A549 (cell line): ENCODE data around the gene DCP2. TPM values are rescaled to one million over a fixed set of nuclear protein-coding genes. Genes with fewer than 3 reads are reported as not detected.
A peak's percentile ranks its signal among the peaks of the same experiment; 100 is the strongest.

ENCODE experiments used
- ATAC-seq, 2 experiments: fragments of 200-7000 bp in 1 of 2; fragments of >200 bp in 1 of 2; cut with Nextera tagmentation in 1 of 2; cut with Tn5 transposase in 1 of 2; 3 replicates each; pipeline versions ENCODE4 v1.8.0 to v1.9.1; 2018 to 2020; ENCODE audit warnings: mild to moderate bottlenecking in 1 of 2, moderate library complexity in 1 of 2
- CTCF ChIA-PET: fragments of 300-600 bp; sonication (Branson Sonifier 250); formaldehyde crosslinking; extraction: SDS; loops from one replicate; lab custom pipeline; 2021; ENCODE audit warnings: antibody characterized with exemption, inconsistent platforms; lab: Yijun Ruan, JAX
- POLR2A ChIA-PET: fragments of 350-600 bp; formaldehyde crosslinking; extraction: SDS; loops from one replicate; lab custom pipeline; 2021; ENCODE audit warnings: antibody characterized with exemption, inconsistent platforms; lab: Yijun Ruan, JAX
- DNase-seq, 2 experiments: peaks; one replicate each; pipeline versions ENCODE4 v3.0.0 to v3.0.0-alpha.2; 2011 to 2016; ENCODE audit warnings: low read depth in 1 of 2, low spot score in 1 of 2
- FAIRE-seq: peaks from 2 replicates; lab custom pipeline; 2011; peaks lifted over from hg19 to GRCh38; lab: Jason Lieb, UNC
- H3K27ac ChIP-seq, 2 experiments: fragments of >200 bp; sonication (Bioruptor Twin); formaldehyde crosslinking; 3 replicates each; pipeline ENCODE4 v1.5.1; 2016 to 2017
- H3K4me1 ChIP-seq: fragments of >200 bp; sonication (Bioruptor Twin); formaldehyde crosslinking; 3 replicates; pipeline ENCODE4 v1.6.1; 2016
- H3K4me2 ChIP-seq: fragments of >200 bp; sonication (Bioruptor Twin); formaldehyde crosslinking; 3 replicates; pipeline ENCODE4 v1.6.1; 2016
- H3K4me3 ChIP-seq: fragments of >200 bp; sonication (Bioruptor Twin); formaldehyde crosslinking; 3 replicates; pipeline ENCODE4 v1.5.1; 2016
- H3K9me3 ChIP-seq: fragments of >200 bp; sonication (Bioruptor Twin); formaldehyde crosslinking; 3 replicates; pipeline ENCODE4 v1.6.1; 2016
- BHLHE40 ChIP-seq: IDR thresholded peaks from 2 replicates; pipeline ENCODE4 v1.6.1; 2012; ENCODE audit warnings: low read depth, low read length, inconsistent platforms
- CBX8 ChIP-seq: fragments of 200-600 bp; sonication (generic); IDR thresholded peaks from 2 replicates; pipeline ENCODE4 v1.6.1; 2016
- CHD2 ChIP-seq: fragments of 150-350 bp; IDR thresholded peaks from 2 replicates; pipeline ENCODE4 v1.6.1; 2014; ENCODE audit warnings: low read length; ENCODE audit not compliant: partially characterized antibody
- CHD4 ChIP-seq: fragments of 200-600 bp; sonication (generic); IDR thresholded peaks from 2 replicates; pipeline ENCODE4 v1.6.1; 2016; ENCODE audit warnings: antibody characterized with exemption, mild to moderate bottlenecking, borderline replicate concordance
- EHF ChIP-seq: fragments of 250-450 bp; sonication (Bioruptor Pico); IDR thresholded peaks from 2 replicates; pipeline ENCODE4 v1.5.0; 2020; ENCODE audit warnings: mild to moderate bottlenecking
- EHMT2 ChIP-seq: fragments of 200-600 bp; sonication (generic); IDR thresholded peaks from 2 replicates; pipeline ENCODE4 v1.6.1; 2016; ENCODE audit warnings: antibody characterized with exemption, low read depth, mild to moderate bottlenecking, moderate library complexity
- EP300 ChIP-seq, 2 experiments: fragments of >200 bp; sonication (Bioruptor Twin); formaldehyde crosslinking; IDR thresholded peaks; 2 replicates in 1 of 2; 3 replicates in 1 of 2; pipeline ENCODE4 v1.6.1; 2016 to 2017
- FOXS1 ChIP-seq: fragments of 250-450 bp; sonication (Bioruptor Pico); IDR thresholded peaks from 2 replicates; pipeline ENCODE4 v1.5.0; 2020; ENCODE audit warnings: mild to moderate bottlenecking, moderate library complexity
- HOXB5 ChIP-seq: fragments of 250-450 bp; sonication (Bioruptor Pico); IDR thresholded peaks from 2 replicates; pipeline ENCODE4 v1.5.0; 2020; ENCODE audit warnings: mild to moderate bottlenecking, moderate library complexity
- KDM1A ChIP-seq: fragments of 200-600 bp; sonication (generic); IDR thresholded peaks from 2 replicates; pipeline ENCODE4 v1.6.1; 2016; ENCODE audit warnings: low read depth, mild to moderate bottlenecking
- KDM5A ChIP-seq: fragments of 200-600 bp; sonication (generic); IDR thresholded peaks from 2 replicates; pipeline ENCODE4 v1.6.1; 2016; ENCODE audit warnings: antibody characterized with exemption, mild to moderate bottlenecking
- MAFK ChIP-seq: fragments of 450-650 bp; IDR thresholded peaks from 2 replicates; pipeline ENCODE4 v1.6.1; 2014; ENCODE audit not compliant: partially characterized antibody
- MAZ ChIP-seq: fragments of 150-350 bp; IDR thresholded peaks from 2 replicates; pipeline ENCODE4 v1.6.1; 2014; ENCODE audit warnings: antibody characterized with exemption, low read depth, low read length, borderline replicate concordance
- MYC ChIP-seq: IDR thresholded peaks from 2 replicates; pipeline ENCODE4 v1.6.1; 2012; ENCODE audit warnings: mild to moderate bottlenecking, inconsistent platforms, low read length, improper control_type of control experiment, borderline replicate concordance
- NFE2L2 ChIP-seq: fragments of 150-350 bp; conservative IDR thresholded peaks from 2 replicates; pipeline ENCODE4 v1.6.1; 2014; ENCODE audit warnings: low read length
- NR3C1 ChIP-seq: fragments of >200 bp; sonication (Bioruptor Twin); formaldehyde crosslinking; IDR thresholded peaks from 3 replicates; pipeline ENCODE4 v1.6.1; 2017
- RAD21 ChIP-seq, 2 experiments: fragments of >200 bp in 1 of 2; sonication (Bioruptor Twin) in 1 of 2; formaldehyde crosslinking in 1 of 2; IDR thresholded peaks in 1 of 2; conservative IDR thresholded peaks in 1 of 2; 2 replicates in 1 of 2; 3 replicates in 1 of 2; pipeline ENCODE4 v1.6.1; 2012 to 2018; ENCODE audit warnings: inconsistent platforms in 1 of 2
- RFX5 ChIP-seq: fragments of 450-650 bp; IDR thresholded peaks from 2 replicates; pipeline ENCODE4 v1.7.1; 2014; ENCODE audit warnings: antibody characterized with exemption, mild to moderate bottlenecking, moderate library complexity
- ZSCAN20 ChIP-seq: fragments of 250-450 bp; sonication (Bioruptor Pico); IDR thresholded peaks from 2 replicates; pipeline ENCODE4 v1.8.0; 2022; ENCODE audit warnings: mild to moderate bottlenecking, moderate library complexity
- WGBS: methylation state at CpG from one replicate; pipeline ENCODE4 v1.1.6; 2017; ENCODE audit errors: missing lambda C conversion rate; 5-methylcytosine and 5-hydroxymethylcytosine counted together
- polyA plus RNA-seq, 4 experiments: library from polyadenylated mRNA; depleted of rRNA in 3 of 4; stranded (reverse); fragments of >200 nt; fragmentation: RNase III in 1 of 4; extraction: RNeasy Plus Mini Kit Qiagen cat#74134 plus additional on column Dnase treatment in 1 of 4; gene quantifications; 2 replicates in 3 of 4; 3 replicates in 1 of 4; pipeline ENCODE4 v1.2.3, GENCODE V29; 2011 to 2017
- TF ChIP-seq, protein P1 (sequence below): IDR thresholded peaks from 2 replicates; pipeline ENCODE4 v1.6.1; 2012
- TF ChIP-seq, protein P2 (sequence below): IDR thresholded peaks from 2 replicates; pipeline ENCODE4 v1.6.1; 2012
- TF ChIP-seq, protein P3 (sequence below): fragments of 250-450 bp; sonication (Bioruptor Pico); IDR thresholded peaks from 2 replicates; pipeline ENCODE4 v1.5.0; 2020; ENCODE audit warnings: low read depth, mild to moderate bottlenecking, moderate library complexity
- TF ChIP-seq, protein P4 (sequence below): fragments of >200 bp; sonication (Bioruptor Twin); formaldehyde crosslinking; IDR thresholded peaks from 2 replicates; pipeline ENCODE4 v1.6.1; 2016
- TF ChIP-seq, protein P5 (sequence below): IDR thresholded peaks from 2 replicates; pipeline ENCODE4 v1.6.1; 2012; ENCODE audit warnings: low read depth, borderline replicate concordance

The DCP2 gene
- polyA plus RNA-seq, 2 of the 4 experiments (the other 2 are of a cell fraction) = 7.2 to 16.1 TPM

DNA sequence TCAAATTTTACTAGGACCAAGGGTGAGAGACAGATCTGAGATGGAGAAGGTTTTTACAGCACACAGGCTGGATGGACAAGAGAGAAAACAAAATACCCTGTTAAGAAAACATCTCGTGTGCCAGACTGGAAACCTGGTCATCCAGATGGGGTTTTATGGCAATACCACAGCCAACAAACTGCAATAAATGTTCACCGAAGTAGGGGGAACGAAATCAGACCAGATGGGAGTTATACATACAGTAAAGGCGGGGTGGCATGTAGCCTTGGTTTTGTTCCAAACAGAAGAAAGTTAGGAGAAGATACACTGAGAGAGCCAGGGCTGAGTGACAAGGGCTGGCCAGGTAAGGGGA lies 63.3 kb downstream of the DCP2 start:
- no peak overlapping the region for H3K27ac ChIP-seq
- WGBS = 55% methylated on average over 4 of the region's 4 CpGs
- TF ChIP-seq CHD4 = no peak
- no peak for TF ChIP-seq ZSCAN20 (CRISPR knock-in tag)
- TF ChIP-seq, all 56 proteins: peak for 0
- Histone ChIP-seq H3K9me3 (no peaks in the 10 kb centered on the region), H3K4me3 (no peak overlapping the region), H3K4me2 (no peak overlapping the region), H3K4me1 (no peaks in the 10 kb centered on the region)
- ATAC-seq = no peak
- DNase-seq = no peak
- FAIRE-seq = no peak
- POLR2A ChIA-PET = no interaction called here
- CTCF ChIA-PET = no interaction called here

DNA sequence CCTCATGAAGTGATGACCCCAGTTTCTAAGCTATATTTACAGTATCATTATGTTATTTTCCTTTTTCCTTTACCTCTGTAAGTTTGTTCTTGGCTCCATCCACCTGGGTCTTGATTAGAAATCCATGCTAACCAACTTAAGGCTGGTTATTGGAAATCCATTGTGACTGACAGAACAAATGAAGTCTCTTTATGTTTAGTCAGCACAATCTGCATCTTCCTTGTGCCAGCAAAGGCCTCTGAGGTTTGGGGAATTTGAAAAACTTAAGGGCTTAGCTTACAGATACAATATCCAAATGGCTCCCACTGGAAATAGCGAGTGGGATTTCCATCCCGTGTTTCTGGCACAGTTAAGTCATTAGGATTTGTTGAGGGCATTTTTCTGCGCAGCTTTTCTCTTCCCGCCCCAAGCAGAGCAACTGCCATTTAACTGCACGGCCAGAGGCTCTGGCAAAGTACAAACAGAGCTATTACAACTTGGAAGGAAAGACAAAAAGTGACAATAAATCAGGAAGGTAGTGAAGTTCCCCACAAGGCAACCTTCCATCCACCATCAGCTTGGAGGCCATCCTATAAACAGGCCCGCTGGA lies 64.2 kb downstream of the DCP2 start:
- CTCF ChIA-PET = interaction anchor here (1.6 kb wide), 1 partner anchor 18 kb away, joined by 3 read pairs; no protein-coding TSS in a partner anchor
- no peak overlapping the region for H3K27ac ChIP-seq
- ATAC-seq (no peak), FAIRE-seq (no peak), DNase-seq (no peak)
- 58% methylated on average over 6 of the region's 6 CpGs for WGBS
- TF ChIP-seq, protein P1, sequence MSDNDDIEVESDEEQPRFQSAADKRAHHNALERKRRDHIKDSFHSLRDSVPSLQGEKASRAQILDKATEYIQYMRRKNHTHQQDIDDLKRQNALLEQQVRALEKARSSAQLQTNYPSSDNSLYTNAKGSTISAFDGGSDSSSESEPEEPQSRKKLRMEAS = no peak
- TF ChIP-seq MAFK = peak; percentile 89
- TF ChIP-seq, protein P2, sequence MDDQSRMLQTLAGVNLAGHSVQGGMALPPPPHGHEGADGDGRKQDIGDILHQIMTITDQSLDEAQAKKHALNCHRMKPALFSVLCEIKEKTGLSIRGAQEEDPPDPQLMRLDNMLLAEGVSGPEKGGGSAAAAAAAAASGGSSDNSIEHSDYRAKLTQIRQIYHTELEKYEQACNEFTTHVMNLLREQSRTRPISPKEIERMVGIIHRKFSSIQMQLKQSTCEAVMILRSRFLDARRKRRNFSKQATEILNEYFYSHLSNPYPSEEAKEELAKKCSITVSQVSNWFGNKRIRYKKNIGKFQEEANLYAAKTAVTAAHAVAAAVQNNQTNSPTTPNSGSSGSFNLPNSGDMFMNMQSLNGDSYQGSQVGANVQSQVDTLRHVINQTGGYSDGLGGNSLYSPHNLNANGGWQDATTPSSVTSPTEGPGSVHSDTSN = no peak
- no peak for TF ChIP-seq CHD2
- H3K9me3 ChIP-seq = no peaks in the 10 kb centered on the region
- no peaks in the 10 kb centered on the region for H3K4me1 ChIP-seq
- POLR2A ChIA-PET = no interaction called here
- H3K4me2 ChIP-seq = no peak overlapping the region
- H3K4me3 ChIP-seq = no peak overlapping the region

DNA sequence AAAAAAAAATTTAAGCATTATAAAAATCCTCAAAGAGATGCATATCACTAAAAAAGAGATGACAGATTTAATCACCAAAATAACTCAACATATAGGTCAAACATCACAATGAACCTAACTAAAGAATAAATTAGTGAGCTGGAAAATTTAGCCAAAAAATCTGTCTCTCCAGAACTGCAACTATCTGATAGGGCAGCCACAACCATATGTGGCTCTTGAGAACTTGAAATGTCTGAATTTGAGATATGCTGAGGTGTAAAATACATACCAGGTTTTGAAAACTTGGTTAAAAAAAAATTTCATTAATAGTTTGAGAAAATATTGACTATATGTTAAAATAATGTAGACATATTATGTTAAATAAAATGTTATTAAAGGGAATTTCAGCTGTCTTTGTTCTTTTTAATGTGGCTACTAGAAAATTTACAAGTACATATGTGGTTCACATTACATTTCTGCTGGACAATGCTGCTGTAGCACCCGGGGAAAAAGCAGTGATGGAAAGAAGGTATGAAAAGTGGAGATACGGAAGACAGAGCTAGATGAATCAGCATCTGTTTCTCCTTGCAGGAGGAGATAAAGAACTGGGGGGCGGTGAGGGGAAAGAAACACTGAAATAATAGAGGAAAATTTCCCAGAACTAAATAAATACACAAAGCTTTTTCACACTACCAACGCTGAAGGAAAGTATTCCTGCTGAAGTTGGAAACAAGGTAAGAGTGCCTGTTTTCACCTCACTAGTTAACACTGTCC lies 66.1 kb downstream of the DCP2 start:
- CTCF ChIA-PET = interaction anchor here (1.1 kb wide), 1 partner anchor 168 kb away, joined by 4 read pairs; no protein-coding TSS in a partner anchor
- ATAC-seq = no peak
- Histone ChIP-seq H3K9me3 (no peaks in the 10 kb centered on the region), H3K4me1 (peaks cover 11% of the 10 kb centered on the region; the same call in 2 of the 3 replicates), H3K27ac (no peak overlapping the region), H3K4me2 (no peak overlapping the region), H3K4me3 (no peak overlapping the region)
- TF ChIP-seq CBX8 (no peak), NR3C1 (no peak), EHF (CRISPR knock-in tag) (no peak), EHMT2 (no peak), MYC (no peak), CHD4 (no peak), NFE2L2 (no peak), FOXS1 (no peak), BHLHE40 (no peak), MAZ (no peak), KDM5A (no peak), EP300 (IDR thresholded peaks at IDR 0.05) (no peak), RAD21 (conservative IDR thresholded peaks at IDR 0.05 in 1 of 2, IDR thresholded peaks at IDR 0.05 in 1 of 2) (no peak), RFX5 (no peak), KDM1A (no peak), CHD2 (no peak), HOXB5 (CRISPR knock-in tag) (no peak)
- TF ChIP-seq, protein P3, sequence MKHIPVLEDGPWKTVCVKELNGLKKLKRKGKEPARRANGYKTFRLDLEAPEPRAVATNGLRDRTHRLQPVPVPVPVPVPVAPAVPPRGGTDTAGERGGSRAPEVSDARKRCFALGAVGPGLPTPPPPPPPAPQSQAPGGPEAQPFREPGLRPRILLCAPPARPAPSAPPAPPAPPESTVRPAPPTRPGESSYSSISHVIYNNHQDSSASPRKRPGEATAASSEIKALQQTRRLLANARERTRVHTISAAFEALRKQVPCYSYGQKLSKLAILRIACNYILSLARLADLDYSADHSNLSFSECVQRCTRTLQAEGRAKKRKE (CRISPR knock-in tag) = no peak
- TF ChIP-seq, protein P4, sequence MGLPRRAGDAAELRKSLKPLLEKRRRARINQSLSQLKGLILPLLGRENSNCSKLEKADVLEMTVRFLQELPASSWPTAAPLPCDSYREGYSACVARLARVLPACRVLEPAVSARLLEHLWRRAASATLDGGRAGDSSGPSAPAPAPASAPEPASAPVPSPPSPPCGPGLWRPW = no peak
- TF ChIP-seq, protein P5, sequence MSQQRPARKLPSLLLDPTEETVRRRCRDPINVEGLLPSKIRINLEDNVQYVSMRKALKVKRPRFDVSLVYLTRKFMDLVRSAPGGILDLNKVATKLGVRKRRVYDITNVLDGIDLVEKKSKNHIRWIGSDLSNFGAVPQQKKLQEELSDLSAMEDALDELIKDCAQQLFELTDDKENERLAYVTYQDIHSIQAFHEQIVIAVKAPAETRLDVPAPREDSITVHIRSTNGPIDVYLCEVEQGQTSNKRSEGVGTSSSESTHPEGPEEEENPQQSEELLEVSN = no peak
- FAIRE-seq = no peak
- no peak for DNase-seq
- POLR2A ChIA-PET = interaction anchor here (0.7 kb wide), 1 partner anchor 58 kb away, joined by 7 read pairs; no protein-coding TSS in a partner anchor
- WGBS = 61% methylated on average over 4 of the region's 4 CpGs
